Endothelial cell (in vitro differentiated cells): Measurements from ENCODE around the gene TYRO3. TPM values are rescaled to one million over a fixed set of nuclear protein-coding genes. Genes with fewer than 3 reads are reported as not detected.
A peak's percentile ranks its signal among the peaks of the same experiment; 100 is the strongest.

Experiments used
- DNase-seq: peaks from one replicate; pipeline ENCODE4 v3.0.0; 2021; ENCODE audit warnings: low spot score
- H3K27ac Mint-ChIP-seq: one replicate; pipeline ENCODE4 v1.8.0; 2021; ENCODE audit warnings: mixed read lengths, inconsistent platforms; ENCODE audit not compliant: unreplicated experiment
- H3K27me3 Mint-ChIP-seq: one replicate; pipeline ENCODE4 v1.8.0; 2021; ENCODE audit warnings: mild to moderate bottlenecking, moderate library complexity, mixed read lengths, inconsistent platforms; ENCODE audit not compliant: unreplicated experiment
- H3K36me3 Mint-ChIP-seq: one replicate; pipeline ENCODE4 v1.8.0; 2021; ENCODE audit warnings: mild to moderate bottlenecking, low read depth, mixed read lengths, inconsistent platforms; ENCODE audit not compliant: unreplicated experiment
- H3K4me1 Mint-ChIP-seq: one replicate; pipeline ENCODE4 v1.8.0; 2021; ENCODE audit warnings: mild to moderate bottlenecking, mixed read lengths, inconsistent platforms; ENCODE audit not compliant: unreplicated experiment
- H3K4me3 Mint-ChIP-seq: one replicate; pipeline ENCODE4 v1.8.0; 2021; ENCODE audit warnings: mild to moderate bottlenecking, mixed read lengths, inconsistent platforms; ENCODE audit not compliant: unreplicated experiment
- H3K9me3 Mint-ChIP-seq: one replicate; pipeline ENCODE4 v1.8.0; 2021; ENCODE audit warnings: mixed read lengths, inconsistent platforms; ENCODE audit not compliant: unreplicated experiment
- total RNA-seq: library from RNA; stranded (reverse); fragmentation: NEBNext Ultra II Directional; extraction: Animal tissue kit (Norgen Biotek cat#: 25700); gene quantifications from one replicate; pipeline ENCODE4 v1.2.1, GENCODE V29; 2021; ENCODE audit not compliant: unreplicated experiment
- TF ChIP-seq, protein P1 (sequence below): fragments of 200-600 bp; sonication (generic); IDR thresholded peaks from one replicate; pipeline ENCODE4 v1.5.0; 2021; ENCODE audit warnings: antibody characterized with exemption; ENCODE audit not compliant: unreplicated experiment

The TYRO3 gene
- total RNA-seq, 1 donor from 2014 or later = 115 TPM

DNA sequence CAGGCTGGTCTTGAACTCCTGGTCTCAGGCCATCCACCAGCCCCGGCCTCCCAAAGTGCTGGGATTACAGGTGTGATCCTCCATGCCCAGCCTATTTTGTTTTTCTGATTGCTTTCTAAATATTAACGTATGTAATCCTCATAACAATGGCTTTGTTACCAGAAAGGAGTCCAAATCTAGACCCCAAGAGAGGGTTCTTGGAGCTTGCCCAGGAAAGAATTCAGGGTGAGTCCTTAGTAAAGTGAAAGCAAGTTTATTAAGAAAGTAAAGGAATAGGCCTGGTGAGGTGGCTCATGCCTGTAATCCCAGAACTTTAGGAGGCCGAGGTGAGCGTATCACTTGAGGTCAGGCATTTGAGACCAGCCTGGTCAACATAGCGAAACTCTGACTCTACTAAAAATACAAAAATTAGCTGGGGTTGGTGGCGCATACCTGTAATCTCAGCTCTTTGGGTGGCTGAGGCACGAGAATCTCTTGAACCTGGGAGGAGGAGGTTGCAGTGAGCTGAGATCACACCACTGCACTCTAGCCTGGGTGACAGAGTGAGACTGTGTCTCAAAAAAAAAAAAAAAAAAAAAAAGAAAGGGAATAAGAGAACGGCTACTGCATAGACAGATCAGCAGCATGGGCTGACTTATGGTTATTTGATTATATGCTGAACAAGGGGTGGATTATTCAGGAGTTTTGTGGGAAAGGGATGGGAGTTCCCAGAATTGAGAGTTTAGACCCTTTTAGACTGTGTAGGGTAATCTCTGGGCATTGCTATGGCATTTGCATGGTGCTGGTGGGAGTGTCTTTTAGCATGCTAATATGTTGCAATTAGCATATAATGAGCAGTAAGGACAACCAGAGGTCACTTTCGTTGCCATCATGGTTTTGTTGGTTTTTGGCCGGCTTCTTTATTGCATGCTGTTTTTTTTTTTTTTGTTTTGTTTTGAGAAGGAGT, 36.1 kb downstream of the TYRO3 start:
- no peak overlapping the region for H3K27ac Mint-ChIP-seq

DNA sequence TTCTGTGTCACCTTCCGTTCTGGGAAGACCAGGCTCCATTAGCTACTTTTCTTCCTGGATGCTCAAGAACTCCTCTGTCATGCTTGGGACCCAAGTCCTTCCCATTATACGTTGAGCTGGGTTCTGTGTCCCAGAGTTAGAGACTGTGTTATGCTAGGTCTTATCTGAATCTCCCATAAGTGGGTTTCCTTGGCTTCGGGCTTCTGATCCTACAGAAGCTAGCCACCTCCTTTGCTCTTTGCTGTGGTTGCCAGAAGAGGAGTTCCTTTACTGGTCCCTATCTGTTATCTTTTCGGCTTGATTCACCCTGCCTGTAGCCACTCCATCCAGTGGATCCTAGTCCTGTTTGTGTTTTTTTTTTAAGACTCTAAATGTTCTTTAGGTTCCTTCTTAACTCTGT, 38.0 kb downstream of the TYRO3 start:
- Mint-ChIP-seq H3K4me1 (no peaks in the 10 kb centered on the region), H3K4me3 (no peak overlapping the region), H3K36me3 (no peaks in the 10 kb centered on the region), H3K27ac (no peak overlapping the region), H3K27me3 (no peaks in the 10 kb centered on the region), H3K9me3 (no peaks in the 10 kb centered on the region)
- TF ChIP-seq, protein P1, sequence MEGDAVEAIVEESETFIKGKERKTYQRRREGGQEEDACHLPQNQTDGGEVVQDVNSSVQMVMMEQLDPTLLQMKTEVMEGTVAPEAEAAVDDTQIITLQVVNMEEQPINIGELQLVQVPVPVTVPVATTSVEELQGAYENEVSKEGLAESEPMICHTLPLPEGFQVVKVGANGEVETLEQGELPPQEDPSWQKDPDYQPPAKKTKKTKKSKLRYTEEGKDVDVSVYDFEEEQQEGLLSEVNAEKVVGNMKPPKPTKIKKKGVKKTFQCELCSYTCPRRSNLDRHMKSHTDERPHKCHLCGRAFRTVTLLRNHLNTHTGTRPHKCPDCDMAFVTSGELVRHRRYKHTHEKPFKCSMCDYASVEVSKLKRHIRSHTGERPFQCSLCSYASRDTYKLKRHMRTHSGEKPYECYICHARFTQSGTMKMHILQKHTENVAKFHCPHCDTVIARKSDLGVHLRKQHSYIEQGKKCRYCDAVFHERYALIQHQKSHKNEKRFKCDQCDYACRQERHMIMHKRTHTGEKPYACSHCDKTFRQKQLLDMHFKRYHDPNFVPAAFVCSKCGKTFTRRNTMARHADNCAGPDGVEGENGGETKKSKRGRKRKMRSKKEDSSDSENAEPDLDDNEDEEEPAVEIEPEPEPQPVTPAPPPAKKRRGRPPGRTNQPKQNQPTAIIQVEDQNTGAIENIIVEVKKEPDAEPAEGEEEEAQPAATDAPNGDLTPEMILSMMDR = no peak
- no peak for DNase-seq

More for the DNA sequence above, 36.1 kb downstream of the TYRO3 start:
- Mint-ChIP-seq H3K4me3 (no peak overlapping the region), H3K27me3 (no peaks in the 10 kb centered on the region), H3K4me1 (no peaks in the 10 kb centered on the region), H3K36me3 (no peaks in the 10 kb centered on the region), H3K9me3 (no peaks in the 10 kb centered on the region)
- TF ChIP-seq, protein P1 = no peak
- DNase-seq = no peak

GRCh38 chr15:41597787-41598186, 38.8 kb downstream of the TYRO3 start:
- Mint-ChIP-seq H3K36me3 (no peaks in the 10 kb centered on the region), H3K9me3 (no peaks in the 10 kb centered on the region), H3K4me3 (no peak overlapping the region), H3K4me1 (no peaks in the 10 kb centered on the region), H3K27ac (no peak overlapping the region), H3K27me3 (no peaks in the 10 kb centered on the region)
- TF ChIP-seq, protein P1 = no peak
- DNase-seq = no peak

DNA sequence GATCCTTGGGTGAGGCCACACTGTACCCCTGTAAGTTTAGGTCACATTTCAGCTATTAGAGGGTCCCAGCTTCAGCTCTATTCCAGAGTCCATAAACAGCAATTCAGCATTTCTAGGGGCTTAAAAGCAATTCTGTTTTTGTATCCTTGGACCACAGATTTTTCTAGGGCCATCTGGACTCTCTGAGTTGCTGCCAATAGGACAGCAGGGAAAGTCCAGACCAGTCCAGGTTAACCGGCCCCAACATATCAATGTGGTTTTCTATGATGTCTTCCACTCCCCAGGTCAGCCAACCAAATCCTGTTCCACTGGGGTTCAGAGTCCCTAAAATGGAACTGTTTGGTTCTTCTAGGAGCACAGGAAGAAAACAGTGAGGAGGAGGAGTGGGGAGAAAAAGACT, 40.0 kb downstream of the TYRO3 start:
- Mint-ChIP-seq H3K27me3 (no peaks in the 10 kb centered on the region), H3K4me3 (peak overlapping the region; percentile 35), H3K27ac (no peak overlapping the region), H3K9me3 (no peaks in the 10 kb centered on the region), H3K4me1 (peaks cover 2% of the 10 kb centered on the region), H3K36me3 (no peaks in the 10 kb centered on the region)
- TF ChIP-seq, protein P1 = no peak
- DNase-seq = no peak

GRCh38 chr15:41603411-41603935, 44.5 kb downstream of the TYRO3 start:
- no peaks in the 10 kb centered on the region for H3K36me3 Mint-ChIP-seq
- TF ChIP-seq, protein P1 = no peak
- H3K4me3 Mint-ChIP-seq = no peak overlapping the region
- no peaks in the 10 kb centered on the region for H3K27me3 Mint-ChIP-seq
- peaks cover 6% of the 10 kb centered on the region for H3K4me1 Mint-ChIP-seq
- H3K27ac Mint-ChIP-seq = no peak overlapping the region
- no peaks in the 10 kb centered on the region for H3K9me3 Mint-ChIP-seq
- DNase-seq = no peak
